Putamen (tissue), 1 donor: Measurements from ENCODE around the gene ZFR2.

Experiments used
- DNase-seq: peaks from one replicate; pipeline ENCODE4 v3.0.0-alpha.2; 2016; ENCODE audit warnings: low spot score

The ZFR2 gene

DNA sequence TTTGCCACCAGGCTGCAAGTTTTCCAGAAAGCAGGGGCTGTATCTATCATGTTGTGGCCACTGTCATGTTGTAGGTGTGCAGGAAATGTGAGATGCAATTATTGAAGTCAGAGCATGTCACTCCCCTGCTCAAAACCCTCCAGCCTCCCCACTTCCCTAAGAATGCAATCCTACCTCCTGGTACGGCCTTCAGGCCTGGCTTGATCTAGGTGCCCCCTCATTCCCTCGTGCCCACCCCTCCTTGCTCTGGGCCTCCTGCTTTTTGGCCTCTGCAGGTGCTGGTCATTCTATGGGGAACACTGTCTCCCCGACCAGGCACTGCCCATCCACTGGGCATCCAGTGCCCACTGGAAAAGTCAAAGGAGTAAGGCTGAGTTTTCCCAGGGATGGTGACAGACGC, 54.2 kb downstream of the ZFR2 start:
- no peak for DNase-seq

DNA sequence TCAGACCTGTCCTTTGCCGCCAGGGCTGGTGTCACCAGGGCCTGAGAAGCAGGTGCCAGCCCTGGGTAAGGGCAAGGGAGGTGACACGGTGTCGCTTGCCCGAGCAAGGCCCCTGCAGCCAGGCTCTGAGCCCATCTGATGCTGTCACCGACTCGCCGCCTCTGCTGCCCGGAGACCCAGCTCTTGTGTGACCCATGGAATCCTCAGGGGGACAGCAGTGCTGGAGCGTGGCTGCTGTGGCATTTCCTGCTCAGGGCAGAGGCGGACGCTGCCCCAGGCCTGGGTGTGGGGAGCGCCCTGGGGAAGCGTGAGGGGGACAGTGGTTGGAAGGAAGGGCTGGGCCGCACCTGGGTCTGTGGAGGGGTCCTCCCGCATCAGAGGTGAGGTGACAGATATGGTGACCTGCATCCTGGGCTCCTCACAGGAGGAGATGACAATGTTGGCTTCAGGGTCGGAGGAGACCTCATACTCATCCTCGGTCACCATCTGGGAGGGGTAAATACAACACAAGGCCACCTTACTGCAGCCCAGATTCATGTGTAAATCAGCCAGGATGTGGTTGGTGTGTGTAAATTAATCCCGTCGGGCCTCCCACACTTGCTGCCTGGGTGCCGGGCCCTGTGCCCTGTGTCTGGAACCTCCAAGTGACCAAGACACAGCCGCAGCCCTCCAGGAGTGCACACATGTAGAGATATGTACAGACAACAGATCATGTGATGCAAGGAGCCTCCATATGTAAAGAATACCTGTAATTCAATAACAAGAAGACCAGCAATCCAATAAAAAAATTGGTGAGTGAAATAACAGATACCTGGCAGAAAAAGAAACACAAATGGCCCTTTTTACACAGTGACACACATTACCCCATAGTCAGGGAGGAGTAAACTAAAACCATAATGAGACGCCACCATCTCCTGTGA, 55.1 kb downstream of the ZFR2 start:
- no peak for DNase-seq

GRCh38 chr19:3810708-3811355, 58.0 kb downstream of the ZFR2 start:
- no peak for DNase-seq

- DNase-seq = no peak
Measured at GRCh38 chr19:3809881-3810707, 58.7 kb downstream of the ZFR2 start.

- DNase-seq = no peak
Measured at GRCh38 chr19:3808420-3809143, 60.3 kb downstream of the ZFR2 start.

DNA sequence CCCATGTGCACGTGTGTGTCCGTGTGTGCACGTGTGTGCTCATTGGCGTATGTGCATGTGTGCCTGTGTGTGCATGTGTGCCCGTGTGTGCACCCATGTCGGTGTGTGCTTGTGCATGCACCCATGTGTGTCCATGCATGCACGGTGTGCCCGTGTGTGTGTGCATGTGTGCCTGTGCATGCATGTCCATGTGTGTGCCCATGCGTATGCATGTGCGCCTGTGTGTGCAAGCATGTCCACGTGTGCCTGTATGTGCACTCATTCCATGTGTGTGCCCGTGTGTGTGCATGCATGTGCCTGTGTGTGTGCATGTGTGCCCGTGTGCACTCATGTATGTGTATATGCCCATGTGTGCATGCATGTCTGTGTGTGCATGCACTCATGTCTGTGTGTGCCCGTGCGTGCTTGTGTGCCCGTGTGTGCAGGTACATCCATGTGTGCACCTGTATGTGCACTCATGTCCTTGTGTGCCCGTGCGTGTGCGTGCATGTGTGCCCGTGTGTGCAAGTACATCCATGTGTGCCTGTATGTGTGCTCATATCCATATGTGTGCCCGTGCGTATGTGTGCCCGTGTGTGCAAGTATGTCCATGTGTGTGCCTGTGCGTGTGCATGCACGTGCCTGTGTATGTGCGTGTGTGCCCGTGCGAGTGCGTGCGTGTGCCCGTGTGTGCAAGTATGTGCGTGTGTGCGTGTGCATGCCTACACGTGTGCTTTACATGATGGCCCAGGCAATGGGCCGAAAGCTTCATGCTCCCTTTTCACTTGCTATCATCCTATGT, 61.1 kb downstream of the ZFR2 start:
- no peak for DNase-seq

- DNase-seq = no peak
Measured at GRCh38 chr19:3807131-3807480, 61.7 kb downstream of the ZFR2 start.

DNA sequence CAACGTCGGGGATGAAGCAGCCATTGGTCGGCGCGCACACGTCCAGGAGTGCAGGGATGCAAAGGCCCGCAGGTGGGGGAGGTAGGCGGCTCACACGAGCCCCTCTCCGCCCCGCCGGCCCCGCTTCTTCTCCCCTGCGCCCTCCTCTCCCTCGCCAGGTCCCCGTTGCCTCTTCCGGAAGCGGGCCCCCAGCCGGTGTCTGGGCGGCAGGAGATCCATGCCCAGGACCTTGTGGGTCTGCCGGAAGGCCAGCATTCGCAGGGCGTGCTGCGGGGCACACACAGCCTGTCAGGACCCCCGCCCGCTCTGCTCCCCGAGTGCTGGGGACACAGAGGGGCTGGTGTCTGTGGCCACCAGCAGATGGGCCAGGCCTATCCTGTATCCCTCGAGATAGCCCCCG, 63.0 kb downstream of the ZFR2 start:
- DNase-seq = no peak

- DNase-seq = no peak
Measured at GRCh38 chr19:3804429-3804828, 64.4 kb downstream of the ZFR2 start.

DNA sequence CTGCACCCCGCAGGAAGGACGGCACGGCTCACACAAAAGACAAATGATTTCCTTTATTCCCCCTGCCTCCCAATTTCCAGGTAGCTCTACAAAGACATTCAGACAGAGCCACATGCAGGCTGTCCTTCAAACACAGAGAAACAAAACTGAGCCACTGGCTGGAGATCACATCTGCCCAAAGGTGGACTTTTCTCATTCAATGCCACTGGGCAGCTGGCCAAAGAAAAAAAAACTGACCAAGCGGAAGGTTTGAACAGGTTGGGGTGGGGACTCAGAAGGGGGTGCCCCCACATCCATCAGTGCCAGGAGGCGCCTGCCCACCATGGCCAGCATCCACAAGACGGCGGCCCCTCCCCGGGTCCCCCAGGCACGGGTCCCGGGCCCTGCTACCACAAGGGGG, 64.9 kb downstream of the ZFR2 start:
- DNase-seq = no peak

- DNase-seq = no peak
Measured at GRCh38 chr19:3803114-3803888, 65.5 kb downstream of the ZFR2 start.

DNA sequence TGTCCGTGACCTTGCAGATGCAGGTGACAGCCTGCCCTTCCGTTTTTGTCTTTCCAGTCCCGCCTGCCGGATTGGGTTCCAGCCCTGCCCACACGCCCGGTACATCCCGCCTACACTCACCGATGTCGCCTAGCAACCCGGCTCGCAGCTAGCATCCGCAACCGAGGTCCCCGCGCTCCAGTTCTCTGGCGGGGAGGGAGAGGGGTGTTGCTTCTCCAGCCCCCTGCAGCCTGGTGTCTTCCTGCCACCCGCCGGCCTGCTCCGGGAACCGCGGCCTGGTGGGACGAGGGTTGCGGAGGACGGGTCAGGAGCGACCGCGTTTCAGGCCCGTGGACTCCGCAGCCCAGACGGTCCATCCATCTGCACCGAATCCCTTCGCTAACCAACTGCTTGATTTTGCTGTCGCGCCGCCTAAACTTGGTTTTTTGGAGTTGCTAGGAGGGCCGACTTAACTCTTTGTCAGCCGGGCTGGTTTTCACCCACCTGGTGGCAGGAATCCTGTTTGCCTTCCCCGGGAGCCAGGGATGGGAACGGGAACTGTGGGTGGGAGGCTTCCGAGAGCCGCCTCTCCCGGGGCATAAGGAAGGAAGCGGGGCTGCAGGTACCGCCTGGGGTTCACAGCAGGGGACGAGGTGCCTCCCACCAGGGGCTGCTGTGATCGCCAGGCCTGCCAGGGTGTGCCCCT, 67.3 kb downstream of the ZFR2 start:
- peak; percentile 48 for DNase-seq

DNA sequence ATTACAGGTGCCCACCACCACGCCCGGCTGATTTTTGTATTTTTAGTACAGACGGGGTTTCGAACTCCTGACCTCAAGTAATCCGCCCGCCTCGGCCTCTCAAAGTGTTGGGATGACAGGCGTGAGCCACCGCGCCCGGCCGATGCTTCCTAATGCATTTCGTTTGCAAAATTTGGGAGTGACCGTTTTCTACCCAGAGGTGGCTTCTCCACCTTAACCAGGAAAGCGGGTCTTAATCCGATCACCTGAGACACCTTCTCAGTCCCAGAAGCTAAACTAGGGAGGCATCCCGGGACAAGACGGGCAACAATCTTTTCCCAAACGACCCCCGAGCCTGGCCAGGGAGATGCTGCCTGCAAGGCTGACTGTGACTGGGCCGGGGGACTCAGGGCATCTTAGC, 67.8 kb downstream of the ZFR2 start:
- no peak for DNase-seq

DNA sequence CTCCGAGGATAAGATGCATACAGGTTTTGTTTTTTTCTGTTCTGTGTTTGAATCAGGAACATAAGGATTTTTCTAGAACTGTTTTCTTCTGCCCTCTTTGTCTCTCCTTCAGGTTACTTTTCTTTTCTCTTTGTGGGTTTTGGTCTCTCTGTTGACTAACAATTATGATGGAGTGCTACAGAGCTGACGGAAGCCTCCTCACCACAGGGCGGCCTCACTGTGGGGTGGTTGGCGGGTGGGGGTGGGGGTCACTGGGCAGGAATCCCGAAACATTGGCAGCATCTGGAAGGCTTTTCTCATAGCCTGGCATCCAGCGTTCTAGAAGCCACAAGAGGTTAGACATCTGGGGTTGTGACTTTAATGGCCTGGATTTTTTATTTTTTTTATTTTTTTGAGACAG, 70.7 kb downstream of the ZFR2 start:
- DNase-seq = no peak

DNA sequence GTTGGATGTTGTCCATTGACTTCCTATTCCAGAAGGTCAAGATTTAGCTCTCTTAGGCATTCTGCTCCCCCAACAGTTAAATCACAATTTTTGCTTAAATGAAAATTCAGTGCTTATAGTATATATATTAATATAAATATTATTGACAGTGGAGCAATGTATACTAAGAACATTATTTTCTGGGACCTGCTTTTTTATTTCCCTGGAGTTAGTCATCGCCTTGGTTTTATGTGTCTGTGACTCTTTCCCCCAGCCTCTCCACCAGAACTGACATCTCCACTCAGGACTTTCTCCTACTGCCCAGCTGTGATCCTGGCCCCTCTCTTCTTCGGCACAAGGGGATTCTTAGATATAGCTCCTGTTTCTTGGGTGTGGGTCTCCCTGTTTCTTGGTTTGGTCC, 72.5 kb downstream of the ZFR2 start:
- no peak for DNase-seq

DNA sequence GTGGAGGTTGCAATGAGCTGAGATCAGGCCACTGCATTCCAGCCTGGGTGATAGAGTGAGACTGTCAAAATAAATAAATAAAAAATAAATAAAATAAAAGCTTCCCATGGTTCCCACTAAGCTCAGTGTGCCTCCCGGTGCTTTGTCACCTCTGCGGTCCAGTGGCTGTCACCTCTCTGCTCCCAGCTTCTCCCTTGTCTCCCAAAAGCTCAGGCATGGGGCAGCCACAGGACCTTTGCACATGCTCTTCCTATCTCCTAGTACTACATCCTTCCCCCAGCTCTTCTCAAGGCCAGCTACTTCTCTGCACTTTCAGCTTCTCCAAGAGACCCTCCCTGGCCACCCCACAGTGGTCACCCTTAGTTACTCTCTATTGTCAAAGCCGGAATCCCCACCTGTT, 75.0 kb downstream of the ZFR2 start:
- no peak for DNase-seq

- DNase-seq = no peak
Measured at GRCh38 chr19:3792114-3792513, 76.7 kb downstream of the ZFR2 start.

GRCh38 chr19:3790941-3791340, 77.9 kb downstream of the ZFR2 start:
- no peak for DNase-seq

- no peak for DNase-seq
Measured at GRCh38 chr19:3790209-3790734, 78.6 kb downstream of the ZFR2 start.
